Lung (tissue), 12 donors: Measurements from ENCODE around the gene RNF157. TPM values are rescaled to one million over a fixed set of nuclear protein-coding genes. Genes with fewer than 3 reads are reported as not detected.

ENCODE experiments used
- ATAC-seq: fragments of 200-7000 bp; cut with Tn5 transposase; one replicate; pipeline ENCODE4 v1.9.1; 2020; ENCODE audit warnings: moderate number of reproducible peaks; ENCODE audit not compliant: insufficient read depth, low FRiP score
- DNase-seq, 3 donors: peaks; one replicate each; pipeline ENCODE4 v3.0.0-alpha.2; 2013 to 2017
- H3K27ac ChIP-seq, 2 donors: one replicate each; pipeline ENCODE4 v1.5.1; 2013; ENCODE audit warnings: mild to moderate bottlenecking in 2 of 2, moderate library complexity in 2 of 2, control low read depth in 1 of 2, inconsistent platforms in 1 of 2, low read depth in 1 of 2, low read length in 1 of 2
- H3K27me3 ChIP-seq, 3 donors: one replicate each; pipeline ENCODE4 v1.5.1; 2013; ENCODE audit warnings: low read length in 2 of 3; ENCODE audit not compliant: control insufficient read depth in 3 of 3, insufficient read depth in 3 of 3
- H3K36me3 ChIP-seq, 4 donors: one replicate each; pipeline ENCODE4 v1.5.1; 2013; ENCODE audit warnings: low read length in 4 of 4, mild to moderate bottlenecking in 1 of 4, moderate library complexity in 1 of 4; ENCODE audit not compliant: control insufficient read depth in 4 of 4, insufficient read depth in 4 of 4
- H3K4me1 ChIP-seq, 5 donors: one replicate each; pipeline ENCODE4 v1.5.1; 2013; ENCODE audit warnings: low read length in 5 of 5, mild to moderate bottlenecking in 2 of 5, moderate library complexity in 1 of 5; ENCODE audit not compliant: control insufficient read depth in 5 of 5, insufficient read depth in 5 of 5
- H3K4me3 ChIP-seq: one replicate; pipeline ENCODE4 v1.5.1; 2013; ENCODE audit warnings: mild to moderate bottlenecking, control low read depth, moderate library complexity
- H3K9ac ChIP-seq, 2 donors: one replicate each; pipeline ENCODE4 v1.5.1; 2013; ENCODE audit warnings: low read length in 2 of 2, control low read depth in 1 of 2; ENCODE audit not compliant: insufficient read depth in 1 of 2
- H3K9me3 ChIP-seq, 4 donors: one replicate each; pipeline ENCODE4 v1.5.1; 2013; ENCODE audit warnings: low read length in 3 of 4, mild to moderate bottlenecking in 1 of 4, moderate library complexity in 1 of 4; ENCODE audit not compliant: control insufficient read depth in 4 of 4, insufficient read depth in 3 of 4
- WGBS, 2 donors: extraction: QIAGEN DNeasy Blood & Tissue Kit; methylation state at CpG; one replicate each; pipeline ENCODE4 v1.1.7; 2013; 5-methylcytosine and 5-hydroxymethylcytosine counted together
- polyA plus RNA-seq, 2 donors: library from polyadenylated mRNA; stranded (reverse); fragments of 200-250 nt; gene quantifications; one replicate each; pipeline ENCODE4 v1.2.1, GENCODE V29; 2013
- total RNA-seq, 2 donors: library from RNA; depleted of rRNA in 1 of 2; stranded (reverse); fragments of >200 nt in 1 of 2; gene quantifications; one replicate each; pipeline ENCODE4 v1.2.1, GENCODE V29; 2014 to 2021
- TF ChIP-seq, protein P1 (sequence below): IDR thresholded peaks from 2 replicates; pipeline ENCODE4 v1.5.1; 2012; ENCODE audit warnings: mild to moderate bottlenecking; ENCODE audit errors: control extremely low read depth, extremely low read depth
- donor health status: control.
- donor health status: control.
- donor health status: Bipolar disorder and iron deficiency.
- donor health status: healthy.
- donor health status: DM: yes; HTN: yes; CAD: no.

The RNF157 gene
- total and polyA plus RNA-seq, 4 donors, result 0.88 to 2.5 (median 1.8) TPM

DNA sequence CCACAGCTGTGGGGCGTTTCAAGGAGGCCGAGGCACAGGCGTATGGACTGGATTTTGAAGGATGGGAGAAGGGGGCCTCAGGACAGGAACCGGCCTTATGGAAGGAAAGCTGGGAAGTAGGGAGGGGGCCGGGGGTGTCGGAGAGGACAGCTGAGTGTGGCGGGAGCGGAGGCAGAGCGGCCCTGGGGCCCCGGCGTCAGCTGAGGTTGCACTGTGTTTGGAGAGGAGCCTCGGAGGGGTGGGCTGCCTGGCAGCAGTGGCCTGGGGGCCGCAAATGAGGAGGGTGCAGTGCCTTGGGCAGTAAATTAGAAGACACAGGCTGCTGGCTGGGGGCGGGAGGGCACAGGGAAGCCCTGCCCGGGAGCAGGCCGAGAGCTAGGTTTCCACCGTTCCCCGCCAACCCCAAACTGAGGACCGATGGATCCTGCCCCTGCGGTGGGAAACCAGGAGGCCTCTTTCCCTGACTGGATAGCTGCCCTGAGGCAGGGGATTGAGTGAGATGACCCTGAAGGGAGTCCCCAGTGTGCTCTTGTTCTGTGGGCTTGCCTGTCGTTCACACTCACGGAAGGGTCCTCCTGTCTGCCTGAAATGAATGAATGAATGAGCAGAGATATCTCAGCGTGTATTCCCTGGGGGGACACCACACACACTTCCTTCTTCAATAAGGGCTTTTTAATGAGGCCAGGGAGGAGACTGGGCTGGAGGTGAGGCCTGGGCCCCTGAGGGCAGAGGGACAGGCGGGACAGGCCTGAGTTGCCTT, 117.7 kb downstream of the RNF157 start:
- no peak overlapping the region for H3K4me3 ChIP-seq
- no peaks in the 10 kb centered on the region for H3K36me3 ChIP-seq
- 89 to 90% methylated on average over 24 of the region's 24 CpGs for WGBS, 2 donors
- H3K27me3 ChIP-seq, result no peaks in the 10 kb centered on the region
- no peaks in the 10 kb centered on the region for H3K9me3 ChIP-seq
- TF ChIP-seq, protein P1, sequence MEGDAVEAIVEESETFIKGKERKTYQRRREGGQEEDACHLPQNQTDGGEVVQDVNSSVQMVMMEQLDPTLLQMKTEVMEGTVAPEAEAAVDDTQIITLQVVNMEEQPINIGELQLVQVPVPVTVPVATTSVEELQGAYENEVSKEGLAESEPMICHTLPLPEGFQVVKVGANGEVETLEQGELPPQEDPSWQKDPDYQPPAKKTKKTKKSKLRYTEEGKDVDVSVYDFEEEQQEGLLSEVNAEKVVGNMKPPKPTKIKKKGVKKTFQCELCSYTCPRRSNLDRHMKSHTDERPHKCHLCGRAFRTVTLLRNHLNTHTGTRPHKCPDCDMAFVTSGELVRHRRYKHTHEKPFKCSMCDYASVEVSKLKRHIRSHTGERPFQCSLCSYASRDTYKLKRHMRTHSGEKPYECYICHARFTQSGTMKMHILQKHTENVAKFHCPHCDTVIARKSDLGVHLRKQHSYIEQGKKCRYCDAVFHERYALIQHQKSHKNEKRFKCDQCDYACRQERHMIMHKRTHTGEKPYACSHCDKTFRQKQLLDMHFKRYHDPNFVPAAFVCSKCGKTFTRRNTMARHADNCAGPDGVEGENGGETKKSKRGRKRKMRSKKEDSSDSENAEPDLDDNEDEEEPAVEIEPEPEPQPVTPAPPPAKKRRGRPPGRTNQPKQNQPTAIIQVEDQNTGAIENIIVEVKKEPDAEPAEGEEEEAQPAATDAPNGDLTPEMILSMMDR, result no peak
- ATAC-seq, result no peak
- H3K27ac ChIP-seq, result no peak overlapping the region
- H3K4me1 ChIP-seq, result peaks cover 0 to 9% (median 3%) of the 10 kb centered on the region in 5 donors
- no peak overlapping the region for H3K9ac ChIP-seq
- DNase-seq, result peak in 1 of 3 donors; percentile 12

DNA sequence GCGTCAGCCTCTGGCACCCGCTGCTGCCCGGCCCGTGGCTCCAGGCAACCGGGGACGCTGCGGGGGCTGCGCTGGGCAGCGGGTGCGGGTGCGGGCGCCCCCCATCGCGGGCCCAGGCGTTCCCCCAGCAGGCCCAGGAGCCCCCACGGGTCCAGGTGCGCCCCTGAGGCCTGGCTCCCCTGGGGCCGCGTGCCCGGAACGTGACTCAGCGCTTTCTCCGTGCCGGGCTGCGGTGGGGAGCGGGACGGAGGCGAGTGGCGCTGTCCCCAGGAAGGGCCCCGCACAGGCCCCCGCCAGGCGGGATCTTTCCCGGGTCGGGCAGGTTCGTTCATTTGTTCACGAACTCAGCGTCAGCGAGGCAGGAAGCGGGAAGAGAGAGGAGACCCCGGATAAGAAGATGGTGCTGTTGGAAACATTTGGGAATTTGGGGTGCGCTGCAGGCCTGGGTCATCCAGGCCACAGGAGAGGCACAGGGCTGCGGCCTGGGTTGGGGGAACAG, 118.3 kb downstream of the RNF157 start:
- DNase-seq (peak; percentile 27 to 42 (median 40)), ATAC-seq (no peak)
- Histone ChIP-seq H3K4me1 (peaks cover 0 to 9% (median 3%) of the 10 kb centered on the region in 5 donors), H3K4me3 (no peak overlapping the region), H3K36me3 (no peaks in the 10 kb centered on the region), H3K27me3 (no peaks in the 10 kb centered on the region), H3K9ac (no peak overlapping the region), H3K27ac (no peak overlapping the region), H3K9me3 (no peaks in the 10 kb centered on the region)
- TF ChIP-seq, protein P1, result no peak
- 29 to 47% methylated on average over 37 to 42 of the region's 42 CpGs for WGBS, 2 donors

DNA sequence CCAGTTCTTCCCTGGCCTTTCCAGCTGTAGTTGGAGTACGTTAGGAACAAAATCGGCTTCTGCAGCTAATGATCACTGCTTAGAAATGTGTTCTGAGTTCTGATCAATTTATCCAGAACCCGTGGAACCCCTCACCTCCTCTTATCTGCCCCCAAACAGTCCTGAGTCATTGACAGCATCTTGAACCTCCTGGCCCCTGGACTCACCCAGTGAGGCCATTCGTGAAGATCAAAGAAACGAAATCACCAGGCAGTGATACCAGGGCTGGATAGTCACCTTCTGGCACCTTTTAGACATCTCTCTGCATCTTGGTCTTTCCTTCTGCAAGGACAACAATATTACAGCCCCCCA, 119.7 kb downstream of the RNF157 start:
- no peaks in the 10 kb centered on the region for H3K36me3 ChIP-seq
- H3K27me3 ChIP-seq, result no peaks in the 10 kb centered on the region
- no peak overlapping the region for H3K27ac ChIP-seq
- no peak overlapping the region for H3K9ac ChIP-seq
- TF ChIP-seq, protein P1, result no peak
- no peak for DNase-seq
- 91% methylated on average over 5 of the region's 5 CpGs for WGBS, 2 donors
- peaks cover 0 to 9% (median 3%) of the 10 kb centered on the region in 5 donors for H3K4me1 ChIP-seq
- H3K4me3 ChIP-seq, result no peak overlapping the region
- ATAC-seq, result no peak
- no peaks in the 10 kb centered on the region for H3K9me3 ChIP-seq
